ENCODE results near the gene PTCH1.

The PTCH1 gene

GRCh38 chr9:95462249-95463147, 54.3 kb downstream of the PTCH1 start:
- DNase-seq, result peak; percentile 70 to 84

- DNase-seq, result no peak
Measured at GRCh38 chr9:95461448-95462248, 55.1 kb downstream of the PTCH1 start.

- DNase-seq, result no peak
Measured at GRCh38 chr9:95460518-95461164, 56.1 kb downstream of the PTCH1 start.

GRCh38 chr9:95459851-95460517, 56.8 kb downstream of the PTCH1 start:
- no peak for DNase-seq

GRCh38 chr9:95459178-95459577, 57.6 kb downstream of the PTCH1 start:
- DNase-seq, result no peak

GRCh38 chr9:95458666-95459065, 58.1 kb downstream of the PTCH1 start:
- no peak for DNase-seq

GRCh38 chr9:95457769-95458168, 59.0 kb downstream of the PTCH1 start:
- DNase-seq, result no peak

GRCh38 chr9:95455714-95456113, 61.1 kb downstream of the PTCH1 start:
- no peak for DNase-seq

- DNase-seq, result no peak
Measured at GRCh38 chr9:95452176-95452575, 64.6 kb downstream of the PTCH1 start.

GRCh38 chr9:95451065-95451426, 65.7 kb downstream of the PTCH1 start:
- no peak for DNase-seq

GRCh38 chr9:95450171-95451064, 66.4 kb downstream of the PTCH1 start:
- DNase-seq, result no peak

- DNase-seq, result no peak
Measured at GRCh38 chr9:95449016-95449415, 67.8 kb downstream of the PTCH1 start.

- no peak for DNase-seq
Measured at GRCh38 chr9:95447660-95448420, 68.9 kb downstream of the PTCH1 start.

- DNase-seq, result no peak
Measured at GRCh38 chr9:95446984-95447383, 69.8 kb downstream of the PTCH1 start.

- no peak for DNase-seq
Measured at GRCh38 chr9:95446259-95446658, 70.5 kb downstream of the PTCH1 start.

- DNase-seq, result no peak
Measured at GRCh38 chr9:95444160-95444559, 72.6 kb downstream of the PTCH1 start.

GRCh38 chr9:95443301-95443700, 73.5 kb downstream of the PTCH1 start:
- DNase-seq, result no peak

GRCh38 chr9:95441081-95441480, 75.7 kb downstream of the PTCH1 start:
- no peak for DNase-seq

- DNase-seq, result no peak
Measured at GRCh38 chr9:95440447-95440846, 76.3 kb downstream of the PTCH1 start.

- DNase-seq, result no peak
Measured at GRCh38 chr9:95438561-95439357, 78.0 kb downstream of the PTCH1 start.

Data from CD4-positive, alpha-beta T cell treated with Interleukin-1 beta for 1 hour (primary cell).